GM12892 (cell line): ENCODE data around the gene MCM10.

Experiments
- DNase-seq: peaks from one replicate; pipeline ENCODE4 v3.0.0; 2011; ENCODE audit not compliant: insufficient read length
- FAIRE-seq: peaks from 2 replicates; lab custom pipeline; 2011; peaks lifted over from hg19 to GRCh38; lab: Jason Lieb, UNC
- POLR2A ChIP-seq: IDR thresholded peaks from 2 replicates; pipeline ENCODE4 v1.6.1; 2011; ENCODE audit warnings: low read depth, low read length, control low read depth
- POLR2AphosphoS5 ChIP-seq: IDR thresholded peaks from 2 replicates; pipeline ENCODE4 v1.6.1; 2011; ENCODE audit warnings: low read depth, low read length, control low read depth
- TAF1 ChIP-seq: IDR thresholded peaks from 2 replicates; pipeline ENCODE4 v1.6.1; 2011; ENCODE audit warnings: low read depth, mild to moderate bottlenecking, control low read depth, low read length, borderline replicate concordance

The MCM10 gene

DNA sequence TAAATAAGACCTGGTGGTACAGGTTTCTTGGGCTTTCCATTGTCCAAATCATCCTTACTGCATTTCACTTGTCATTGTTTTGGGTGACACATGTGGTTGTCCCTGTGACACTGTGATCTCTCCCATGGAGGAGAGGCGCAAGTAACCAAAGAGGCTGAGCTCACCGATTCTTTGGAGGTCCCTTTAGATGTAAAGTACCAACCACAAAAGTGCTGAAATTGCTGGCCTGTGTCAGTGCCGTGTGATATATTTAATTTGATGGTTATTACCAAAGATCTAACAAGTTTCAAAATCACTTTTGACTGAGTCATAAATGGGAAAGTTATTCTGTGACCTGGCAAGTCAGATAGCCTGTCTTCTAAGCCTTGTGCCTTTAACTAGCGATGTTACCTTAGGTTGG lies 19.4 kb downstream of the MCM10 start:
- DNase-seq (no peak), FAIRE-seq (peak; percentile 57)
- TF ChIP-seq POLR2A (no peak), POLR2AphosphoS5 (no peak), TAF1 (no peak)

DNA sequence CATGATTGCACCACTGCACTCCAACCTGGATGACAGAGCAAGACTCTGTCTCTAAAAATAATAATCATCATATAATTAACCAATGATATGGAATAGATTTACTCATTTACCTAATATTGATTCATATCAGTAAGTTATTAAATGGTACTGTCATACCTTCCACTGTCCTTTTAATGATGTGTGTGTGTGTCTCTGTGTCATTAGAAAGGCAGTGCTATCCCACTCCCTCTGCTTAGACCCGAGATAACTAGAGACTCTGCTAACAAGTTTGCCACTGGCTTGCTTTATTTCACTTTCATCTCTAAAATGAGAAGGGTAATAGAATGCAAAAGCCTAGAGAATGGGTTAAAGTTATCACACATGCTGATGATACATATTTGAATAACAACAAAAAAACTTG lies 21.1 kb downstream of the MCM10 start:
- FAIRE-seq = no peak

DNA sequence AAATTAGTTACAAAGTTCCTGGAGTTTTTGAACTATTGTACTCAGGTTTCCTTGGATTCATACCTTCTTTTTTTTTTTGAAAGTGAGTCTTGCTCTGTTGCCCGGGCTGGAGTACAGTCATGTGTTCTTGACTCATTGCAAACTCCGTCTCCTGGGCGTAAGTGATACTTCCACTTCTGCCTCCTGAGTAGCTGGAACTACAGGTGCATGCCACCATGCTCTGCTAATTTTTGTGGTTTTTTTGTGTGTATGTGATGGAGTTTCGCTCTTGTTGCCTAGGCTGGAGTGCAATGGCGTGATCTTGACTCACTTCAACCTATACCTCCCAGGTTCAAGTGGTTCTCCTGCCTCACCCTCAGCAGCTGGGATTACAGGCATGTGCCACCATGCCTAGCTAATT lies 22.3 kb downstream of the MCM10 start:
- FAIRE-seq (peak; percentile 62), DNase-seq (no peak)
- TF ChIP-seq TAF1 (no peak), POLR2A (no peak), POLR2AphosphoS5 (no peak)

More for the DNA sequence above, 21.1 kb downstream of the MCM10 start:
- TF ChIP-seq POLR2A (no peak), TAF1 (no peak), POLR2AphosphoS5 (no peak)
- no peak for DNase-seq

DNA sequence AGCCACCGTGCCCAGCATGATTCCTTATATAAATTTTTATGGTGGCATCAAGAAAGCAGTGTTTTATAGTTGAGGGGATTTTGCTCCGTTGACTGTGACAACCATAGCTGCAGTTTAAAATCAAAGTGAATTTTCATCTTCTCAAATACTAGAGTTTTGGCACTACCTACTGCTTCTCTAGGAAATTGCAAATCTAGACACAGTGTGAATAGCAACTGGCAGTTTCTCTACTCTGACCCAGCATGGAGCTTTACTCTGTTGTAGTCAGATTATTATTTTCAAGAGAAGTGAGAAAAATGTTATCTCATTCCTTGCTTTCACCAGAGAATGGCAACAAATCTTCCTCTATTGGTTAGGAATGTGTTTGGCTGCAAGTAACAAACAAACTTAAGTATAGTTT lies 22.9 kb downstream of the MCM10 start:
- FAIRE-seq (no peak), DNase-seq (no peak)
- no peak for TF ChIP-seq POLR2AphosphoS5
- TF ChIP-seq POLR2A = no peak
- TF ChIP-seq TAF1 = no peak

DNA sequence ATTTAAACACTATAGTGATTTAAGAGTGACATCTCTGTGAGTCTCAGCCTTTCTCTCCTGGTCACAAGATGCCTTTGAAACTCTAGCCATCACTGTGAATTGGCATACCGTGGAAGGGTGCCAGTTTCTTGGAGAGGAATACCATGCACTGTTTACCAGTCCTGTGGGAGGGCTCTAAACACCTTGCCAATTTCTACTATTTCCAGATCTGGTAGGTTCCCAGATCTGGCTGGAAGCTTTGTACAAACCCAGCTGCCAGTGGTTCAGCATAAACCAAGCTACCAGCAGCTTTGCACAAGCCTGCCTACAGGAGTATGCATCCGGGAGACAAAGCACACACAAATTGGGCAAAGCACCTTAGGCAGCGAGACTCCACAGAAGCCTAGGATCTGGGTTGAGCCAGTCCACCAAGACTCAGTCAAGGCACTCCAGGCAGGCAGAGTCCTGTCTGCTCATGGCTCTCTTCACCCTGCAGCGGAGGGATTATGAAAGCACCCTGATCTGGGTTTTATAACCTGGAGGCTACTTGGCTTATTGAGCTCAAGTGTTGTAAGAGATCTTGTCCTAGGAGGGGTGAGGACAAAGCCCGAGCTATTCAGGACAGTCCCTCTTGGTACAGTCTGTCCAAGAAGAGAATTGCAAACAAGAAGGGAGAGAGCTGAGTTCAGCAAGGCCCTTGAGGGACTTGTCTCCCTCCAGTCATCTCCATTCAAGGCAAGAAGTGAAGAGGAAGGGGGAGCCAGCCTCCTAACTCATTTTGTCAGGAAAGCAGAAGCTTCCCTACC lies 23.6 kb downstream of the MCM10 start:
- TF ChIP-seq POLR2A (no peak), POLR2AphosphoS5 (no peak), TAF1 (no peak)
- FAIRE-seq (no peak), DNase-seq (no peak)

DNA sequence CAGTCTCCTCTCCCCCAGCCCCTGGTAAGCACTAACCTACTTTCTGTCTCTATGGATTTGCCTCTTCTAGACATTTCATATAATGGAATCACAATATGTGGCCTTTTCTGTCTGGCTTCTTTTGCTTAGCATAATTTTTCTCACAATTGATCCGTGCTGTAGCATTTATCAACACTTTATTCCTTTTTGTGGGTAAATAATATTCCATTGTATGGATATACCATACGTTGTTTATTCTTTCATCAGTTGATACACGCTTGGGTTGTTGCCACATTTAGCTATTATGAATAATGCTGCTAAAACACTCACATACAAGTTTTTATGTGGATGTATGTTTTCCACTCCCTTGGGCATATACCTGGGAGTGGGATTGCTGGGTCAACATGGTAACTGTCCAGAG lies 25.8 kb downstream of the MCM10 start:
- TF ChIP-seq POLR2A (no peak), POLR2AphosphoS5 (no peak), TAF1 (no peak)
- no peak for FAIRE-seq

DNA sequence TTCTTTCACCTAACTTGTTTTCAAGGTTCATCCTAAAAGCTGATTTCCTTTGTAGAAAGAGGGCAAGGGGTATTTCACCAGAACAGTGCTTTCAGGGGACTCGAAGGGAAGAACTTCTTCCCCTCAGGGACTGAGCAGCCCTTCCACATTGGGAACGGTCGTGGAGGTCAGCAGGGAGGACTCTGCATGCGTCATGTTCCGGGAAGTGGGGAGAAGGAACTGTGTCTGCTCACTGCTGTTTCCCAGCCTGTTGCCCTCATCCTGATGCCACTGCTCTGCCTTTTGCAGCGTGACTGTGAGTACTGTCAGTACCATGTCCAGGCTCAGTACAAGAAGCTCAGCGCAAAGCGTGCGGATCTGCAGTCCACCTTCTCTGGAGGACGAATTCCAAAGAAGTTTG lies 27.2 kb downstream of the MCM10 start:
- no peak for TF ChIP-seq TAF1
- no peak for TF ChIP-seq POLR2A
- no peak for TF ChIP-seq POLR2AphosphoS5
- no peak for FAIRE-seq

More for the DNA sequence above, 25.8 kb downstream of the MCM10 start:
- no peak for DNase-seq

DNA sequence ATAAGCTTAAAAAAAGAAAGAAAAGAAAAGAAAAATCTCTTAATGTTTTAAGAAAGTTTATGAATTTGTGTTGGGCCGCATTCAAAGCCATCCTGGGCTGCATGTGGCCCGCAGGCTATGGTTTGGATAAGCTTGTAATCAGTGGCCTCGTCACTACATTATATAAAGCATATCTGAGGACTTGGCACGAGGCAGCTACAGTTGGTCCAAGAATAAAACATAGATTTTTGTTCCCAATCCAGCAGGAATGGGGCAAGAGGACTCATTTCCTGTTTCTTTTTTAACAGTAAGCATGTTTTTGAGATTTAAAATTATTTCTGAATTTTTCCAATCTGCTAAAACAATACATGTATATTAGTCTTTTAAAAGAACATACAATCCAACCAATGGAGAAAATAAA lies 28.6 kb downstream of the MCM10 start:
- TF ChIP-seq TAF1 (no peak), POLR2AphosphoS5 (no peak), POLR2A (no peak)
- FAIRE-seq = no peak
- no peak for DNase-seq

More for the DNA sequence above, 27.2 kb downstream of the MCM10 start:
- no peak for DNase-seq

DNA sequence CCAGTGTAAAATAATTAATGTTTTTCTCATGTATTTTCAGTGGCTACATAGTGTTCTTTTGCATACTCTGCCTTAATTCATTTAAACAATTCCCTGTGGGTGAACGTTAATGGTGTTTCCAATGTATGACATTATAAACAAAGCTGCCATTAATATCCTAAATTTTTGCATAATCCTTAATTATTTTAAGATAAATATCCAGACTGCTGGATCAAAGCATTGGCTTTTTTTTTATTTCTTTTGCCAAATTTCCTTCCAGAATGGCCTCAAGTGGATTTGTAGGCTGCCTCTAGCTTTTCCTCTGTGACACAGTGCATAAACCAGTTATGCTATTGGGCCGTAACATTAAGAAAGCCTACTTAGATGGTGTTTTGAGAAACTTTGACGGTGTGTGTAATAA lies 29.5 kb downstream of the MCM10 start:
- FAIRE-seq (no peak), DNase-seq (no peak)
- TF ChIP-seq POLR2AphosphoS5 (no peak), POLR2A (no peak), TAF1 (no peak)

DNA sequence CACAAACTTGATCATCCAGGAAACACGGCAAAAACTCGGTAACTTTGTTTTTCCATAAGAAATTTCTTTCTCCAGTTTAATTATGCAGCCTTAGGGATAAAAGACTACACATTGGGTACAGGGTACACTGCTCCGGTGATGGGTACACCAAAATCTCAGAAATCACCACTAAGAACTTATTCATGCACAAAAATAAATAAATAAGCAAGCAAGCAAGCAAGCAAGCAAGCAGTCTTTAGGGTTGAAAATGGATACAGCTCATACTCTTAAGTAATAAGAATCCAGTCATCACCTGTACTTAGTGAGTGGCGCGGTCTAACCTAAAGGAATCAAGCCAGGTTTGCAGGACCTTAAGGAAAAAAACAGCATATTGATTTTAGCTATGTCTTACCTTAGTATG lies 30.0 kb downstream of the MCM10 start:
- TF ChIP-seq POLR2AphosphoS5 (no peak), POLR2A (no peak), TAF1 (no peak)
- FAIRE-seq (no peak), DNase-seq (no peak)

DNA sequence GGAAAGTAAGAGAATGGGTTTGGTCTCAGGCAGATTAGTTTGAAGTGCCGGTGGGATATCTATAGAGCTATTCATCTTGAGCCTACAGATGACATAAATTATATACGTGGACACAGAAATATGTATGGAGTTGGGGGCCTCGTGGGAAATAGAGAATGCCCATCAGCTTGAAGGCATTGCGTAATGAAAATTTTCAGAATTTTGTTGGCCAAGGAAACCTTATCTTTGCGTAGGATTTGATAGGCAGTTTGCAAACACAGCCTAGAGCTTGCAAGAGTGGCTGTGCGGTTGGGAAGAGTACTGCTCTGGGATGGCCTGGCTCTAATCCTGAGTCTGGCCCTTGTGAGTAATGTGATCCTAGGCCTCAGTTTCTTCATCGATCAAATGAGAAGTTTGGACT lies 32.3 kb downstream of the MCM10 start:
- DNase-seq (no peak), FAIRE-seq (no peak)
- TF ChIP-seq POLR2AphosphoS5 (no peak), TAF1 (no peak), POLR2A (no peak)

DNA sequence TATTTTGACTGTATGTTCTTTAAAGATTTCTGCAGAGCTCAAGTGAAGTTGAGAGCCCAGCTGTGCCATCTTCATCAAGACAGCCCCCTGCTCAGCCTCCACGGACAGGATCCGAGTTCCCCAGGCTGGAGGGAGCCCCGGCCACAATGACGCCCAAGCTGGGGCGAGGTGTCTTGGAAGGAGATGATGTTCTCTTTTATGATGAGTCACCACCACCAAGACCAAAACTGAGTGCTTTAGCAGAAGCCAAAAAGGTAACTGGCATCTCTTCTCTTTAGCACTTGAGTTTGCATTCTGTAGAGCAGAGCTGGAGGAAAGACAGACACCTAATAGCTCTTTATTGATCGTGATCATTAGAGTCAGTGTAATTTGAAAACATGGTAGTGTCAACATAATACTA lies 33.7 kb downstream of the MCM10 start:
- DNase-seq (no peak), FAIRE-seq (no peak)

DNA sequence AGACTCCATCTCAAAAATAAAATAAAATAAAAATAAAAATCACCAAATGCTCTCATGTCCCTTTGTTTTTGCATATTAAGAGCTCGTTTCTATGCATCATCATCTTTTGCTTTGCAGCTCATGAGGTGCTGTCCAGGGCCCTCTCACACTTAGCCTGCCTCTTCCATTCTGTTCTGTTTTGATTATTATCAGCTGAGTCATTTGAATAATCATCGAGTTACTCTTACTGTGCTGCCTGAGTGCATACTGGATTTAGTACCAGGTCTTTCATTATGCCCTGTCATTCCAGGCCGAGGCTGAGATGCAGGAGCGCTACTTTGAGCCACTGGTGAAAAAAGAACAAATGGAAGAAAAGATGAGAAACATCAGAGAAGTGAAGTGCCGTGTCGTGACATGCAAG lies 39.8 kb downstream of the MCM10 start:
- no peak for DNase-seq
- TF ChIP-seq POLR2A (no peak), TAF1 (no peak), POLR2AphosphoS5 (no peak)
- FAIRE-seq = no peak

More for the DNA sequence above, 33.7 kb downstream of the MCM10 start:
- TF ChIP-seq POLR2A (no peak), TAF1 (no peak)
